Peyer's patch (tissue), 4 donors: ENCODE results near the gene HOXA6.

ENCODE experiments used
- POLR2A ChIP-seq, 2 donors: fragments of 450-650 bp; IDR thresholded peaks; one replicate each; pipeline ENCODE4 v1.5.1; 2017; ENCODE audit warnings: antibody characterized with exemption in 2 of 2, mild to moderate bottlenecking in 2 of 2, moderate library complexity in 2 of 2
- TF ChIP-seq, protein P1 (sequence below), 6 experiments: fragments of 450-650 bp in 4 of 6; fragments of 200-600 bp in 2 of 6; sonication (generic) in 1 of 6; IDR thresholded peaks; one replicate each; pipeline ENCODE4 v1.5.1; 2017 to 2019; ENCODE audit warnings: antibody characterized with exemption in 6 of 6, mild to moderate bottlenecking in 3 of 6, moderate library complexity in 1 of 6

DNA sequence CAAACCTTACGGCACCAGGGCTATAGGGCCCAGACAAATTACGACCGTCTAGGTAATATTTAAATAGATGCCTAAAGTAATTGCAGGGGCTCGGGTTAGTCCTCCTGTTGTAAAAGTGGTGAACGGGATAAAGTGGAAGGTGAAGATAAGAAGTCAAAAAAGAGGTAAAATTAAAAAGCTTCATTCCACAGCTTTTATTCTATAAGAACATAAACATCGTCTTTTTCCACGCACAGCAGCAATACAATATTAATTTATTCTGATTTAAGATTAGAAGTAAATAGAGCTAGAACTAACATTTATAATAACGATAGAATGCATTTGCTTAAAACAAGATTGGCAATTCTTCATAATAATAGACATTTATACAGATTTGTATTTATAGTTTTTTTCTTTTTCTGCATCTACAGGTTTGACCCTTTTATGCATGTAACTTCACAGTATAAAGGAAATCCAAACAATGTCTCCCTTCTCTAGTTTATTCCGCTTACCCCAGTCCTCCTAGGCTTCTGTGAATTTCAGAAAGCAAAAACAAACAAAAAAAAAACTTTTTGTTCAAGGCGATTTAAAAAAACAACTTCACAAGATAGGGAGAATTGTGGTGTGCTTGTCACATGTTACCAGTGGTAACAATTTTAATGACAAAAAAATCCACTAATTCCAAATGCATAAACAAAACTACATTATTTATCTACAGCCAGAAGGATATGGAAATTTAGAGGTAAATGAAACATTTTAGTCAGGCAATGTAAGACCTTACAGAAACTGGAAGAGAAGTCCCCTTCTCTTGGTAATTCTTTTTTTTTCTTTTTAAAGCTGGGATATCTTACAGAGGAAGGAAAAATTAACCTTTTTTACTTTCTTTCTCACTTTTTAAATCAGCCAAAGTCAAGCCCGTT, 23.1 kb upstream of the HOXA6 start:
- TF ChIP-seq, protein P1, sequence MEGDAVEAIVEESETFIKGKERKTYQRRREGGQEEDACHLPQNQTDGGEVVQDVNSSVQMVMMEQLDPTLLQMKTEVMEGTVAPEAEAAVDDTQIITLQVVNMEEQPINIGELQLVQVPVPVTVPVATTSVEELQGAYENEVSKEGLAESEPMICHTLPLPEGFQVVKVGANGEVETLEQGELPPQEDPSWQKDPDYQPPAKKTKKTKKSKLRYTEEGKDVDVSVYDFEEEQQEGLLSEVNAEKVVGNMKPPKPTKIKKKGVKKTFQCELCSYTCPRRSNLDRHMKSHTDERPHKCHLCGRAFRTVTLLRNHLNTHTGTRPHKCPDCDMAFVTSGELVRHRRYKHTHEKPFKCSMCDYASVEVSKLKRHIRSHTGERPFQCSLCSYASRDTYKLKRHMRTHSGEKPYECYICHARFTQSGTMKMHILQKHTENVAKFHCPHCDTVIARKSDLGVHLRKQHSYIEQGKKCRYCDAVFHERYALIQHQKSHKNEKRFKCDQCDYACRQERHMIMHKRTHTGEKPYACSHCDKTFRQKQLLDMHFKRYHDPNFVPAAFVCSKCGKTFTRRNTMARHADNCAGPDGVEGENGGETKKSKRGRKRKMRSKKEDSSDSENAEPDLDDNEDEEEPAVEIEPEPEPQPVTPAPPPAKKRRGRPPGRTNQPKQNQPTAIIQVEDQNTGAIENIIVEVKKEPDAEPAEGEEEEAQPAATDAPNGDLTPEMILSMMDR (IDR thresholded peaks at IDR 0.05): no peak
- no peak for TF ChIP-seq POLR2A (IDR thresholded peaks at IDR 0.05)
